ENCODE results near the gene C19orf47.

DNA sequence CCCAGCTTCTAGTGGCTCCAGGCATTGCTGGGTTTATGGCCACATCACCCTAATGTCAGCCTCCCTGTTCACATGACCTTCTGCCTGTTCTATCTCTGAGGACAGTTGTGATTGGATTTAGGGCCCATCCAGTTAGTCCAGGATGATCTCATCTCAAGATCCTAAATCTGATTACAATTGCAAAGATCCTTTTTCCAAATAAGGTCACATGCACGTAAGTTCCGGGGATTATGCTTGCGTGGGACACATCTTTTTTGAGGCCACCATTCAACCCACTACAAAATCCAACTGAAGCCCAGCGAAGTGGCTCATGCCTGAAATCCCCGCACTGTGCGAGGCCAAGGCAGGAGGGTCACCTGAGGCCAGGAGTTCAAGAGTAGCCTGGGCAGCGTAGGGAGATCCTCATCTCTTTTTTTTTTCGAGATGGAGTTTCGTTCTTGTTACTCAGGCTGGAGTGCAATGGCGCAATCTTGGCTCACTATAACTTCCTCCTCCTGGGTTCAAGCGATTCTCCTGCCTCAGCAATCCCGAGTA is 12.6 kb upstream of the C19orf47 start:
- TF ChIP-seq POLR2AphosphoS5 (IDR thresholded peaks at IDR 0.05) = no peak
- no peak for TF ChIP-seq POLR2A (IDR thresholded peaks at IDR 0.05)
